Sciatic nerve (tissue), 2 donors: ENCODE data around the gene DNAJB9. TPM values are rescaled to one million over a fixed set of nuclear protein-coding genes. Genes with fewer than 3 reads are reported as not detected.

Source experiments
- ATAC-seq: fragments of 200-7000 bp; cut with Tn5 transposase; one replicate; pipeline ENCODE4 v1.9.1; 2020; ENCODE audit warnings: mild to moderate bottlenecking, moderate library complexity
- DNase-seq: peaks from one replicate; pipeline ENCODE4 v3.0.0-alpha.2; 2020; ENCODE audit warnings: low spot score
- intact Hi-C: fragments of 100-400 bp; cut with DNase I; formaldehyde crosslinking; loops from one replicate; pipeline ENCODE4 v1.14.2; 2022
- total RNA-seq: library from RNA; stranded (reverse); fragmentation: NEBNext Ultra II Directional; extraction: Animal tissue kit (Norgen Biotek cat#: 25700); gene quantifications from one replicate; pipeline ENCODE4 v1.2.1, GENCODE V29; 2021
- donor health status: DM: no; HTN: no; CAD: no.
- donor health status: DM: no; HTN: no; CAD: no.

DNAJB9 gene
- total RNA-seq, 1 donor from 2014 or later = 20.8 TPM

- intact Hi-C loops = no loop called here
- ATAC-seq (no peak), DNase-seq (no peak)
These were observed 29.4 kb downstream of the DNAJB9 start for GRCh38 chr7:108598914-108599580.

DNA sequence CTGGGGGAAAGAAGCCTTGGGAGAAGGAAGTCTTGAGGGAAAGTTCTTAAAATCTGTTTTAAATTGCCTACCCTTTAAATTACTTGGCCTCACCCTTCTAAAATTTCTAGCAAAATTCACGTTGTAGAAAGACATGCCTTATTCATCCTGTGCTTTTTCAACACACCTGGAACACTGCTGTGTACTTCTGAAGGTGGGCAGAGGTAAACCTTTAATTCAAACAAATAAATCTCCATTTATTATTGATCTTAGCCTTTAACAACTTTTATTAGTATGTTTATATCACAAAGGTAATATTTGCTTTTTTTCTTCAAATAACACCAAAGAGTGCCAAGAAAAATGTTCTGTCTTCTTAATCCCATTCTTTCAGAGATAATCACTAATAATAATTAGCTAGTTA, 30.7 kb downstream of the DNAJB9 start:
- no peak for ATAC-seq
- intact Hi-C loops = no loop called here
- no peak for DNase-seq

- ATAC-seq (no peak), DNase-seq (no peak)
- intact Hi-C loops = no loop called here
These were observed 34.1 kb downstream of the DNAJB9 start for GRCh38 chr7:108603656-108604306.

DNA sequence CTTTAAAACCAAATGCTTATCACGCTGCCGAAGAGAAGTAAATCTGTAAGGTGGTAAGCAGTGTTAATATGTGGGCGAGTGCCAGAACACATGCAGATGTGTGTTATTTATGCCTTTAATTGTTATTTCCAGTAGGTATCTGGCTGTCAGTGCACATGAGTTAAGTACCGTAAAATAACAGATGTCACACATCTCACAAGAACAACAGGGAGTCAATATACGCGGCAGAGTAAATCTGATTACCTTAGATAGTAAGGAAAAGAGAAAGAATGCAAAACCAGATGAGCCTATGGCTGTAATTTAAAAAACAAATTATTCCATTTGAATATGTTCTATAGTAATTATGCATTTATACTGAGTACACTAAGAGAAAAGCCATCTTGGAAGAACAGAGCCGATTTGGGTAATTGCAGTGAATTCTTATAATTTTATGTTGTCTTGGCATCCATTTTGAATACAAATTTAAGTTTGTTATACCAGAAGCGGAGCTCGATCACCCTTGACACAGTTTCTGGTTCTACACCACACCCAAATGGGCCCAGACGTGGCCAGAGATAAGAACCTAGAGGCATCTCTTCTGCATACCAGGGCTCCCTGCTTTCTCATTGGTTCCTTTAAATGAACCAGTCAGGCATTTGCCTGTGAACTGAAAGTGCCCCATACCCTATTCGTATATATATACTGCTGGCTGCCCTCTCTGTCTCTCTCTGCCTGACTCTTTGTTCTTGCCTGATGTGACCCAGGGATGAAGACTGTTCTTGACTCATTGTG, 34.8 kb downstream of the DNAJB9 start:
- intact Hi-C loops = no loop called here
- DNase-seq (no peak), ATAC-seq (no peak)

DNA sequence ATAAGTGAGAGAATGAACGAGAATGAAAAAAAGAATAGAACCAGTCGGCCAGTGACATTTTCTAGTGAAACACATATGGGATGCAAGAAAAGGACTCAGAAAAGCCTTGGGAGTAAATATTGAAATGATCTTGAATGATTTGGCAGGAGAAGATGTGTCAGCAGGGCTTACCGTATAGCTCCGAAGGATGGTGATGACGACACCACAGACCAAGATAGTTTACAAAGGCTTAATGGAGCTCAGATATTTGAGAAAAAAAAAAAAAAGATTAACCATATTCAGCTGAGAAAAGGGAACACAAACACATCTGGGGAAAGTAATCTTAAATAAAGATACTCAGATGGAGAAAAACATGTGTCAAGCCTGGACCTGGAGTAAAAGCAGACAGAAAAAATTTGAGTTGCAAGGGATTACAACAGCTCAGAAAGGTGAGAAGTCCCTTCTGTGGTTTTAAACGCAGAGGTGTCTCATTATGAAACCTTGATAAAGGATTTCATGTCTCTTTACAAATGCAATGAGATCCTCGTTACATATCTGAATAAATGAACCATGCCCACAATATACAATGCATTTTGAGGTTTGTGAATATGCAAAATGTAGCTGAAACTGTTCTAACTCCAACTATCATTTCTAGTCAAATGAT, 36.0 kb downstream of the DNAJB9 start:
- ATAC-seq (no peak), DNase-seq (no peak)
- intact Hi-C loops = no loop called here

DNA sequence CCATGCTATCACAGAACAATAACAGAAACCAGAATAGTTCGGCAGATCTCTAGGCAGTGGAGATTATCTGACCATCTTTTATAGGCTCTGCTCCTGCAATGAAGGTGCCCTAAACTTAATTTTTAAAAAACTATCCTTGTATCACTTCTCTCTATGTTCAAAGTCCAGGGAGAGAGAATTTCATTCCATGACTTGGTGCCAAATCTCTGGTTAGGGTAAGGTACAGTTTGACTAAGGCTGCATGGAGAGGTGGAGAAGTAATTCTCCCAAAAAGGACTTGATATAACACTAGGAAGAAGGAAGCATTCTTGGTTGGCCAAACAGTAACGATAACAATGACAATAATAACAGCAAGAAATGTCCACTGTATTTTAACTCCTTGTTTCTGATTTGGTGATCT, 40.0 kb downstream of the DNAJB9 start:
- intact Hi-C loops = no loop called here
- DNase-seq (no peak), ATAC-seq (no peak)

DNA sequence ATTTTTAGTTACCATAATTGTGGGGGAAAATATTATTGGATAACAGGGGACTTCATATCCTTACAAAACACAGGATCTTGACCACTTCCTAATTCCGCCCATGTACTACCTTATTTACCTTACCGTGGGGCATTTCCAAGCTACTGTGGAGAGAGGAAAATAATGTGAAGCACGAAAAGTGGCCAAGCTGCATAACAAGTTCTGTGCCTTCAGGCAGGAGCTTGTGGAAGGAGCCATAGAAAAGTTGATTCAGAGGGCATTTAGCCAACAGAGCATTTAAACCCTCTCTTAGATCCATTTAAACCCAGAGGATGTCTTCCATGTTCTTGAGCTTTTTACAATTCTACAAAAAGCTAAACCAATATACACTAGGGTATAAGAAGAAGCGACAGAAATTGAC, 41.6 kb downstream of the DNAJB9 start:
- DNase-seq (no peak), ATAC-seq (no peak)
- intact Hi-C loops = no loop called here

GRCh38 chr7:108613147-108613948, 43.7 kb downstream of the DNAJB9 start:
- intact Hi-C loops = no loop called here
- no peak for ATAC-seq
- no peak for DNase-seq

DNA sequence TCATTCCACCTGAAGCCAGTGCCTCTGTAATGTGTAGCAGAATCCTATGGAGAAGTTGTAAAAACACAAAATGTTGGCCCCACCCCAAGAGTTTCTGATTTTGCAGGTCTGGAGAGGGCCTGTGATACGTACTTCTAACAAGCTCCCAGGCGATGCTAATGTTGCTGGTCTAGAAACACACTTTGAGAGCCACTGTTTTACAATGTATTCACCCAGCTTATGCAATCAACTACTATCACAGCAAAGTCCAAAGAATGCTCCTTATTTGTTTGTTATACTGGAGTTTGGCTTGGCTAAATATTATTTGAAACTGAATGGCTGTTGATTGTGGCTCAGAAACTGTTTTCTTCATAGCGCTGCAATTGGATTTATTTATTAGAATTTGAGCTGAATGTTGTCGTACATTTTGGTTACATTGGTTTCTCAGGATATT, 44.3 kb downstream of the DNAJB9 start:
- no peak for ATAC-seq
- intact Hi-C loops = no loop called here
- DNase-seq = no peak

DNA sequence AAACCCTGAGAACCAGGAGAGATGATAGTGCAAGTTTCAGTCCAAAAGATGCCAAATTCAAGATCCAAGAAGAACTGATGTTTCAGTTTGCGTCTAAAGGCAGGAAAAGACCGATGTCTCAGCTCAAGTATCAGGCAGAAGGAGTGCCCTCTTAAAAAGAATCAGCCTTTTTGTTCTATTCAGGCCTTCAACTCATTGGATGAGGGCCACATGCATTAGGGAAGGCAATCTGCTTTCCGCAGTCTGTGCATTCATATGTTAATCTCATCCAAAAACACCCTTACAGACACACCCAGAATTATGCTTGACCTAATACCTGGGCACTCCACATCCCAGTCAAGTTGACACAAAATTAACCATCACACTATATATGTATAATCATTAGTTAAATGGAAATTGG, 45.2 kb downstream of the DNAJB9 start:
- DNase-seq (no peak), ATAC-seq (no peak)
- intact Hi-C loops = no loop called here

GRCh38 chr7:108618056-108618455, 48.4 kb downstream of the DNAJB9 start:
- no peak for ATAC-seq
- intact Hi-C loops = no loop called here
- DNase-seq = no peak

GRCh38 chr7:108623220-108623619, 53.5 kb downstream of the DNAJB9 start:
- intact Hi-C loops = no loop called here
- ATAC-seq (no peak), DNase-seq (no peak)

Other genes starting within 250 kb of the DNAJB9 start
- gene NRCAM, start 113.4 kb upstream of the DNAJB9 start, total RNA-seq = 17.4 TPM
- gene PNPLA8, start 43.7 kb upstream of the DNAJB9 start, total RNA-seq = 34.3 TPM
- gene THAP5, start 168 bp upstream of the DNAJB9 start, total RNA-seq = 30.8 TPM